GM18520 (cell line): ENCODE measurements around the gene NDE1.

Experiments used
- ATAC-seq: cut with Tn5 transposase; IDR thresholded peaks from one replicate; pipeline ENCODE4 v1.9.1; 2021; ENCODE audit not compliant: unreplicated experiment

NDE1 gene

GRCh38 chr16:15735610-15736009 is 85.6 kb downstream of the NDE1 start:
- ATAC-seq: no peak

GRCh38 chr16:15736529-15736928 is 86.5 kb downstream of the NDE1 start:
- no peak for ATAC-seq

- no peak for ATAC-seq
These were observed 87.1 kb downstream of the NDE1 start for GRCh38 chr16:15737140-15737644.

- no peak for ATAC-seq
These were observed 89.4 kb downstream of the NDE1 start for GRCh38 chr16:15739464-15739863.

GRCh38 chr16:15739950-15740349 is 89.9 kb downstream of the NDE1 start:
- ATAC-seq: no peak

GRCh38 chr16:15741207-15741871 is 91.3 kb downstream of the NDE1 start:
- no peak for ATAC-seq

- ATAC-seq: no peak
These were observed 92.7 kb downstream of the NDE1 start for GRCh38 chr16:15742716-15743115.

- no peak for ATAC-seq
These were observed 93.6 kb downstream of the NDE1 start for GRCh38 chr16:15743657-15744056.

GRCh38 chr16:15746332-15746731 is 96.3 kb downstream of the NDE1 start:
- no peak for ATAC-seq

GRCh38 chr16:15747937-15748336 is 97.9 kb downstream of the NDE1 start:
- ATAC-seq: no peak

- ATAC-seq: no peak
These were observed 98.6 kb downstream of the NDE1 start for GRCh38 chr16:15748654-15749053.

- no peak for ATAC-seq
These were observed 99.3 kb downstream of the NDE1 start for GRCh38 chr16:15749371-15749770.

- ATAC-seq: no peak
These were observed 99.9 kb downstream of the NDE1 start for GRCh38 chr16:15749985-15750384.

- ATAC-seq: no peak
These were observed 101.9 kb downstream of the NDE1 start for GRCh38 chr16:15751940-15752339.

GRCh38 chr16:15752717-15753488 is 102.9 kb downstream of the NDE1 start:
- ATAC-seq: no peak

- ATAC-seq: no peak
These were observed 104.9 kb downstream of the NDE1 start for GRCh38 chr16:15754821-15755534.

GRCh38 chr16:15757077-15757386 is 107.0 kb downstream of the NDE1 start:
- ATAC-seq: no peak

- no peak for ATAC-seq
These were observed 107.7 kb downstream of the NDE1 start for GRCh38 chr16:15757630-15758251.

- ATAC-seq: no peak
These were observed 109.0 kb downstream of the NDE1 start for GRCh38 chr16:15759070-15759469.

GRCh38 chr16:15760129-15760528 is 110.1 kb downstream of the NDE1 start:
- ATAC-seq: no peak

- no peak for ATAC-seq
These were observed 114.1 kb downstream of the NDE1 start for GRCh38 chr16:15764112-15764511.
